Stomach (tissue), 9 donors: Measurements from ENCODE around the gene MRPL34. TPM values are rescaled to one million over a fixed set of nuclear protein-coding genes. Genes with fewer than 3 reads are reported as not detected.

ENCODE experiments used
- DNase-seq, 2 donors: peaks; one replicate each; pipeline versions ENCODE4 v3.0.0 to v3.0.0-alpha.2; 2013 to 2019
- H3K27ac ChIP-seq, 5 donors: fragments of 200-600 bp in 4 of 5; sonication (generic) in 4 of 5; one replicate each; pipeline ENCODE4 v1.5.1; 2013 to 2019; ENCODE audit warnings: mild to moderate bottlenecking in 1 of 5, moderate library complexity in 1 of 5
- H3K27me3 ChIP-seq, 3 donors: fragments of 200-600 bp; sonication (generic); one replicate each; pipeline ENCODE4 v1.5.1; 2017 to 2019; ENCODE audit warnings: mixed run types in 1 of 3
- H3K36me3 ChIP-seq, 4 donors: fragments of 200-600 bp; sonication (generic); 1 replicate in 3 of 4; 2 replicates in 1 of 4; pipeline ENCODE4 v1.5.1; 2016 to 2019
- H3K4me1 ChIP-seq, 4 donors: fragments of 200-600 bp; sonication (generic); one replicate each; pipeline ENCODE4 v1.5.1; 2016 to 2019
- H3K4me3 ChIP-seq, 4 donors: fragments of 200-600 bp; sonication (generic) in 3 of 4; one replicate each; pipeline ENCODE4 v1.5.1; 2016 to 2019; ENCODE audit warnings: mild to moderate bottlenecking in 1 of 4
- H3K9me3 ChIP-seq, 4 donors: fragments of 200-600 bp; sonication (generic); one replicate each; pipeline ENCODE4 v1.5.1; 2016 to 2019
- EP300 ChIP-seq: sonication (generic); formaldehyde crosslinking; IDR thresholded peaks from one replicate; pipeline ENCODE4 v1.6.1; 2017; ENCODE audit warnings: antibody characterized with exemption
- POLR2A ChIP-seq, 4 donors: fragments of 450-650 bp; IDR thresholded peaks; one replicate each; pipeline ENCODE4 v1.6.1; 2016; ENCODE audit warnings: antibody characterized with exemption in 4 of 4, control low read depth in 2 of 4, mild to moderate bottlenecking in 1 of 4, moderate library complexity in 1 of 4
- POLR2AphosphoS5 ChIP-seq, 3 donors: sonication (generic); formaldehyde crosslinking; IDR thresholded peaks; one replicate each; pipeline ENCODE4 v1.6.1; 2016; ENCODE audit warnings: antibody characterized with exemption in 3 of 3
- WGBS, 5 donors: extraction: QIAGEN DNeasy Blood & Tissue Kit in 3 of 5; methylation state at CpG; one replicate each; pipeline versions ENCODE4 v1.1.5 to v1.1.7; 2013 to 2018; 5-methylcytosine and 5-hydroxymethylcytosine counted together
- intact Hi-C: fragments of 100-400 bp; cut with DNase I; formaldehyde crosslinking; loops from one replicate; pipeline ENCODE4 v1.15.1; 2023; ENCODE audit warnings: low total_unique reads
- polyA plus RNA-seq, 3 donors: library from polyadenylated mRNA; stranded (reverse); fragments of 200-250 nt; gene quantifications; one replicate each; pipeline ENCODE4 v1.2.3, GENCODE V29; 2013
- total RNA-seq, 5 donors: library from RNA; depleted of rRNA; stranded (reverse); fragments of >200 nt; gene quantifications; one replicate each; pipeline versions ENCODE4 v1.1.0 to v1.2.3, GENCODE V29; 2014 to 2016
- TF ChIP-seq, protein P1 (sequence below), 7 experiments: fragments of 450-650 bp in 4 of 7; fragments of 200-600 bp in 3 of 7; sonication (generic) in 3 of 7; IDR thresholded peaks; one replicate each; pipeline ENCODE4 v1.5.1; 2016 to 2019; ENCODE audit warnings: antibody characterized with exemption in 7 of 7, control low read depth in 2 of 7, mild to moderate bottlenecking in 1 of 7
- donor health status: healthy with polysubstance abuse.
- donor health status: Bipolar disorder and iron deficiency.
- donor health status: healthy.

The MRPL34 gene
- total and polyA plus RNA-seq, 8 donors: 6.6 to 200 (median 155) TPM

DNA sequence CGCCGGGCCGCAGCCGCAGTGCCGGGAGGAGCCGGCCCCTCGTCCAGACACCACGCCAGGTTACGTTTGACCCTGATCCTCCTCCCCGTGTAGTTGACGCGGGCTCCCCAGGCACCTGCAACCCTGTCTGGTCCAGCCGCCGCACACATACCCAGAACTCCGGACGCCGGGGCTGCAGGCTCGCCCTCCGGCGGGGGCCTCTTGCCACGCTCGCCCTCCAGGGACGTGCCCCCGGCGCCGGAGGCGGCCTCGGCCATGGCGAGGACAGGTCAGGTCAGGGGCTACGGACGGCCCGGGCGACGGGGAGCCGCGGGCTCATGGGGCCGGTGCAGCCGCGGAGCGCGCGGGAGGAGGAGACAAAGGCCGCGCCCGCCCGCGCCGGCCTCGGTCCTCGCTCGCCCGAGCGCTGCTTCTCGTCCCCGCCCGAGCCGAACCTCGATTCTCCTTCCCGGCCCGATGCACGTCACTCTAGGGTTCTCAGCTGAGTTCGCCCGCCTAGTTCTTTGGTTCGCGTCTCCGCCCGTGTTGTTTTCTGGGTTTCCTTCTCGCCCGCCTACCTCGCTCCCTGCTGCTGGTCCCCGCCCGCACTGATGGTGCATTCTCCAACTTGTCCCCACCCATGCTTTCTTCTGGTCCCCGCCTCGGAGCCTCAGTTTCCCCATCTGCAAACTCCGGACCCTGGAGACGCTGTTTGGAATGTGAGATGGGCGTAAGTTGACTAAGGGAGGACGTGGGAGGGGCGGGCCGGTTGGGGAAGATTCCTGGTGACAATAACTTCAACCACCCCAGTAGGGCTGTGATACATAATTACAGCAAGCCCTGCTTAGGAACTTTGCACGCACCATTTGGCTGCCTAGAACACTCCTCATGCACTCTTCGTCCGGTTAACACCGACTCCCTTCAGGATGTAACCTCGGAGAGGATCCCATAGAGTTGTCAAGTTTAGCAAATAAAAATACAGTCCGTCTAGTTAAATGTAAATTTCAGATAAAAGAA lies 29.0 kb downstream of the MRPL34 start, which contains the start of gene ANO8:
Gene ANO8, minus strand, starts transcription at position 442 of the 996 bp plus-strand sequence. Its CDS starts 185 bp downstream, at position 257.
- peak within 1 kb of the TSS; percentile 72 to 83 (median 74) for H3K4me3 ChIP-seq
- H3K27me3 ChIP-seq: peaks cover 0 to 20% (median 3%) of the 10 kb centered on the region in 3 donors
- DNase-seq: peak; percentile 94 to 99
- intact Hi-C loops: no loop called here
- WGBS, 5 donors: 2 to 4% (median 2%) methylated on average over 37 to 86 of the region's 86 CpGs
- H3K4me1 ChIP-seq: peaks cover 27 to 60% (median 44%) of the 10 kb centered on the region in 4 donors
- H3K27ac ChIP-seq: peak within 1 kb of the TSS; percentile 72 to 87 (median 81)
- TF ChIP-seq POLR2AphosphoS5 (IDR thresholded peaks at IDR 0.05): peak; percentile 52 to 82 (median 81)
- TF ChIP-seq POLR2A (IDR thresholded peaks at IDR 0.05): no peak
- no peaks in the 10 kb centered on the region for H3K9me3 ChIP-seq
- peaks cover 0 to 20% (median 11%) of the 10 kb centered on the region in 4 donors for H3K36me3 ChIP-seq

DNA sequence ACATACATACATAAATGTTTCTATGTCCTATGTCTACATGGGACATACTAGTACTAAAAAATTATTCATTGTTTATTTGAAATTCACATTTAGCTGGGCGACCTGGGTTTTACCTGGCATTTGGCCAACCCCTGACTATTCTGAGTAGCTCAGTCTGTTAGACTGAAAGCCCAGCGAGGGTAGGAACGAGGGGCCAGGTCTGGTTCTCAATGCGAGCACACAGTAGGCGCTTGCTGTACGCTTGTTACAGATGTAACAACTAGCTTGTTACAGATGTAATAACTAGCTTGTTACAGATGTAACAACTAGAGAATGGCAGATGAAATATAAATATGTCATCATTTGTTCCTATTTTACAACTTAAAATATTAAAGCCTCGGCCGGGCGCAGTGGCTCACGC lies 29.9 kb downstream of the MRPL34 start:
- DNase-seq: no peak
- H3K4me3 ChIP-seq: peak overlapping the region in 1 of 4 donors; percentile 73
- intact Hi-C loops: no loop called here

DNA sequence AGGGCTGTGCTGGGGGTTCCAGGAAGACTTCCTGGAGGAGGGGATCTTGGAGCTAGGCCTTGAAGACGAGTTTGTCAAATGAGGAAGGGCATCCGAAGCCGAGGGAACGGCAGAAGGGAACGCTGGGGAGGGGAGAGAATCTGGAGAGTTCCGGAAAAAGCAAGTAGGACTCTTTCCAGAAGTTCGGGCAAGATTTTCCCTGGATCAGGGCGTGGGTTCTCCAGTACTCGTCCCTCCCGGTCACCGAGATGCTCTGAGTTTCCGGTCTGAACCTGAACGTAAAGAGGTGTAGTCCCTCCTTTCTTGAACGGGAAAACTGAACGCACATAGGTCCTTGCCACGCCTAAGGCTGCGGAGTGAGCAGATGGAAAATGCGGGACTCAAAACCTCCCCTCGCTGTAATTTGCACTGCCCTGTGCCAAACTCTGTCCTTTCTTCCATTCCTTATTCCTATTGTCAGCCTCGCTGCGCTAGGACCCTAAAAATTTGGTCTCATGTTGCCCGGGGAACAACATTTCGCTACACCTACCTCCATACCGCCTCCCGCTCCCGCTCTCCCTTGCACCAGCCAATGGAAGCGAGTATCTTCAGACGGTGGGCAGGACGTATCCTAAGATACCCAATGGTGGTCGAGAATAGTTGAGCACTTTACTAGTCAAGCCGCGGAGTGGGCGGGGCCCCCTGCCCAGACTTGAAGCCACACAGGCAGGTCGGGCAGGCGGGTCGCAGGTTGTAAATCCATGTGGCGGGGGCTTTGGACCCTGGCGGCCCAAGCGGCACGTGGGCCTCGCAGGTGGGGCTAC lies 31.4 kb downstream of the MRPL34 start, which contains the start of gene GTPBP3:
Gene GTPBP3, plus strand, starts transcription at position 682 of the 803 bp plus-strand sequence. Its CDS starts 59 bp downstream, at position 741.
- peak; percentile 98 to 99 for DNase-seq
- 0 to 2% (median 0%) methylated on average over 40 to 41 of the region's 41 CpGs for WGBS, 5 donors
- Histone ChIP-seq H3K9me3 (no peaks in the 10 kb centered on the region), H3K4me1 (peaks cover 27 to 69% (median 51%) of the 10 kb centered on the region in 4 donors), H3K4me3 (peak within 1 kb of the TSS; percentile 58 to 91 (median 62)), H3K36me3 (peaks cover 0 to 33% (median 18%) of the 10 kb centered on the region in 4 donors), H3K27me3 (no peaks in the 10 kb centered on the region), H3K27ac (peak within 1 kb of the TSS; percentile 89 to 96 (median 95))
- TF ChIP-seq, protein P1, sequence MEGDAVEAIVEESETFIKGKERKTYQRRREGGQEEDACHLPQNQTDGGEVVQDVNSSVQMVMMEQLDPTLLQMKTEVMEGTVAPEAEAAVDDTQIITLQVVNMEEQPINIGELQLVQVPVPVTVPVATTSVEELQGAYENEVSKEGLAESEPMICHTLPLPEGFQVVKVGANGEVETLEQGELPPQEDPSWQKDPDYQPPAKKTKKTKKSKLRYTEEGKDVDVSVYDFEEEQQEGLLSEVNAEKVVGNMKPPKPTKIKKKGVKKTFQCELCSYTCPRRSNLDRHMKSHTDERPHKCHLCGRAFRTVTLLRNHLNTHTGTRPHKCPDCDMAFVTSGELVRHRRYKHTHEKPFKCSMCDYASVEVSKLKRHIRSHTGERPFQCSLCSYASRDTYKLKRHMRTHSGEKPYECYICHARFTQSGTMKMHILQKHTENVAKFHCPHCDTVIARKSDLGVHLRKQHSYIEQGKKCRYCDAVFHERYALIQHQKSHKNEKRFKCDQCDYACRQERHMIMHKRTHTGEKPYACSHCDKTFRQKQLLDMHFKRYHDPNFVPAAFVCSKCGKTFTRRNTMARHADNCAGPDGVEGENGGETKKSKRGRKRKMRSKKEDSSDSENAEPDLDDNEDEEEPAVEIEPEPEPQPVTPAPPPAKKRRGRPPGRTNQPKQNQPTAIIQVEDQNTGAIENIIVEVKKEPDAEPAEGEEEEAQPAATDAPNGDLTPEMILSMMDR (IDR thresholded peaks at IDR 0.05): peak in 1 of 7 experiments; percentile 11
- TF ChIP-seq EP300 (no peak), POLR2AphosphoS5 (IDR thresholded peaks at IDR 0.05) (peak in 2 of 3 donors; percentile 47 to 79)
- intact Hi-C loops: no loop called here

More for the DNA sequence above, 29.9 kb downstream of the MRPL34 start:
- peaks cover 0 to 11% (median 0%) of the 10 kb centered on the region in 3 donors for H3K27me3 ChIP-seq
- H3K36me3 ChIP-seq: peaks cover 0 to 22% (median 8%) of the 10 kb centered on the region in 4 donors
- peaks cover 27 to 66% (median 49%) of the 10 kb centered on the region in 4 donors for H3K4me1 ChIP-seq
- WGBS, 5 donors: 66 to 73% (median 72%) methylated on average over 10 of the region's 10 CpGs
- TF ChIP-seq EP300 (no peak), POLR2AphosphoS5 (IDR thresholded peaks at IDR 0.05) (no peak), POLR2A (IDR thresholded peaks at IDR 0.05) (no peak)
- TF ChIP-seq, protein P1 (IDR thresholded peaks at IDR 0.05): no peak
- no peak overlapping the region for H3K27ac ChIP-seq
- H3K9me3 ChIP-seq: no peaks in the 10 kb centered on the region

DNA sequence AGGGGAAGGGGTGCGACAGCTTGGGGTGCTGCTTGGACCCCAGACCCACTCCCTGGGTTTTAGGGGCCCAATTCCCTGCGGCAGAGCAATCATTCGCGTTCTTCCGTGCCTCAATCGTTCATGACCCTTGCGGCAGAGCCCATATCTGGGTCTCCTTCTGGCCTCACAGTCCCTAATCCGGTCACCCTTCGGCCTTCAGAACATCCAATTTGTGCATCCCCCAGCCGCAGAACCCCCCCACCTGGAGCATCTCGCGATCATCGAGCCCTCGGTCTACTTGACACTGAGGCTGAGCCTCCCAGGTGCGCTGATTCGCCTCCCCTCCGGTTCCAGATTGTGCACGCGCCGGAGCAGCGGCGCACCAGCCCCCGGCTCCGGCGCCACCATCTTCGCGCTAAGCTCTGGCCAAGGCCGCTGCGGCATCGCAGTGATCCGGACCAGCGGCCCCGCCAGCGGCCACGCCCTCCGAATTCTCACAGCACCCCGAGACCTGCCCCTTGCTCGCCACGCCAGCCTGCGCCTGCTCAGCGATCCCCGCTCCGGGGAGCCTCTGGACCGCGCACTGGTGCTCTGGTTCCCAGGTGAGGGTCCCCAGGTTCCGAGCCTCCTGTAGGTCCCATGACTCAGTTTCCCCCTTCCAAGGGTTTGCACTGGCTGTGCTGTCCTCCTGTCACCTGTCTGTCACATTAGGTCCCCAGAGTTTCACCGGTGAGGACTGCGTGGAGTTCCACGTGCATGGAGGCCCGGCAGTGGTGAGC lies 32.2 kb downstream of the MRPL34 start:
- intact Hi-C loops: no loop called here
- TF ChIP-seq POLR2A (IDR thresholded peaks at IDR 0.05) (no peak), EP300 (no peak), POLR2AphosphoS5 (IDR thresholded peaks at IDR 0.05) (no peak)
- TF ChIP-seq, protein P1 (IDR thresholded peaks at IDR 0.05): no peak
- no peaks in the 10 kb centered on the region for H3K9me3 ChIP-seq
- H3K27me3 ChIP-seq: no peaks in the 10 kb centered on the region
- peak overlapping the region; percentile 58 to 91 (median 62) for H3K4me3 ChIP-seq
- 6 to 10% (median 7%) methylated on average over 34 to 50 of the region's 50 CpGs for WGBS, 5 donors
- H3K36me3 ChIP-seq: peaks cover 0 to 34% (median 21%) of the 10 kb centered on the region in 4 donors
- H3K27ac ChIP-seq: peak overlapping the region; percentile 53 to 96 (median 91)
- peak in 1 of 2 donors; percentile 62 for DNase-seq
- H3K4me1 ChIP-seq: peaks cover 27 to 66% (median 50%) of the 10 kb centered on the region in 4 donors
